ENCODE data around the gene COQ10B. TPM values are rescaled to one million over a fixed set of nuclear protein-coding genes. Genes with fewer than 3 reads are reported as not detected.
A peak's percentile ranks its signal among the peaks of the same experiment; 100 is the strongest.

Gene COQ10B
- total RNA-seq, 1 donor from 2014 or later, result 10.4 TPM

DNA sequence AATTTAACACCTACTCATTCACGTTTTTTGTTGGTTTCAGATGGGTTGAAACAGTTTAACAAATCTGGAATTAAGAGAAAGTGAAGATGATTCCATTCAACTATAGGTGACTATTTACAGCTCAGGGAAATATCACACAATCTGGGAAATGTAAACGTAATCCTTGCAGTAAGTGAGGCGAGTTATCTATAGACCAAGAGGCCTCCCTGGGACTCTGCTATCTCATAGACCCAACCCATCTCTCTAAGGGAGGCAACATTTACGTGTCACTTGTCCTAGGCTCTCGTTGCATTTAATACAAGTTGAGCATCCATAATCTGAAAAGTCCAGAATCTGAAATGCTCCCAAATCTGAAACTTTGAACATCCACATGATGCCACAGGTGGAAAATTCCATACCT lies 60.6 kb downstream of the COQ10B start:
- H3K27me3 ChIP-seq (ENCODE audit: control insufficient read depth in 3 of 3, insufficient read depth in 3 of 3, low read length in 3 of 3), result no peaks in the 10 kb centered on the region
- no peak overlapping the region for H3K9ac ChIP-seq (ENCODE audit: low read depth in 1 of 3, low read length in 3 of 3)
- H3K36me3 ChIP-seq (ENCODE audit: control insufficient read depth in 3 of 3, insufficient read depth in 3 of 3, low read length in 3 of 3), result peaks cover 0 to 2% (median 0%) of the 10 kb centered on the region in 3 donors
- H3K27ac ChIP-seq (ENCODE audit: low read depth, low read length), result no peak overlapping the region
- peaks cover 5 to 16% (median 6%) of the 10 kb centered on the region in 3 donors for H3K4me1 ChIP-seq (ENCODE audit: control insufficient read depth in 3 of 3, insufficient read depth in 3 of 3, low read length in 3 of 3)
- H3K9me3 ChIP-seq (ENCODE audit: control insufficient read depth in 3 of 3, low read length in 3 of 3), result no peaks in the 10 kb centered on the region
- H3K4me3 ChIP-seq (ENCODE audit: low read length in 3 of 3), result no peak overlapping the region

DNA sequence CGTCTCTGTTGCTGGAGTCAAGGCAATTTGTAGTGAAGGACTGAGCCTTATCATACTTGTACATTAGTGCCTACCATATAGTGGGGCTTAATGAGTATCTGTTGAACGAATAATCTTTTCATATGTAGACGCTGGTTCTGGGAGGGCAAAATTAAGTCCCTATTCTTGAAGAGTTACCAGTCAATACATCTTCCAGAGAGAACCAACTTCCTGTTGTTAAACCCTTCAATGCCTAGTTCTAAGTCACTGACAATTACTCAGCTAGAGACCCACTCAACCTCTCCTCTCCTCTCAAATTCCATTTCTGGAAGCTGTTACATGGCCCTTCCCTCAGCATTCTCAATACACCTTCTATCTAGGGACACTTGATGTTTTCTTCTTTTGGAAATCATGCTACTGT lies 61.4 kb downstream of the COQ10B start:
- Histone ChIP-seq H3K4me1 (ENCODE audit: control insufficient read depth in 3 of 3, insufficient read depth in 3 of 3, low read length in 3 of 3) (peaks cover 5 to 16% (median 8%) of the 10 kb centered on the region in 3 donors), H3K27me3 (ENCODE audit: control insufficient read depth in 3 of 3, insufficient read depth in 3 of 3, low read length in 3 of 3) (no peaks in the 10 kb centered on the region), H3K9ac (ENCODE audit: low read depth in 1 of 3, low read length in 3 of 3) (peak overlapping the region; percentile 85 to 99 (median 93)), H3K36me3 (ENCODE audit: control insufficient read depth in 3 of 3, insufficient read depth in 3 of 3, low read length in 3 of 3) (no peaks in the 10 kb centered on the region), H3K4me3 (ENCODE audit: low read length in 3 of 3) (peak overlapping the region; percentile 87 to 90 (median 87)), H3K27ac (ENCODE audit: low read depth, low read length) (peak overlapping the region; percentile 96), H3K9me3 (ENCODE audit: control insufficient read depth in 3 of 3, low read length in 3 of 3) (no peaks in the 10 kb centered on the region)

DNA sequence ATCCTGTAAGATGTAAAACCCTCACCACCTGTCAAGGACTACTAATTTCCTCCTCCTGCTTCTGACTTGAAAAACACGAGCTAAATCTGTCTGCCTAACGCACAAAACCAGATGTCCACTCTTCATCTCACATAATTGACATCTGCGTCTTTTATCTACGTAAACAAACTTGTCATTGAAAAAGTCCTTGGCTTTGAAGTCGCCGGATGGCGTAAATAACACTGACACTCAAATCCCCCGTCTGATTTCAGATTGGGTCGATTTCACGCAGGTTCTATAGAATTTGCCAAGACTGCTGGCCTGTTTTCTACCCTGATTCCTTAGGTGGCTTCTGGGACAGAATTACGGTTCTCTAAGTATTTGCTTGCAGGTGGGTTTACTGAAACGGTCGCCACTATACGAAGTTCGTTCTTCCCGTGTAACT lies 62.0 kb downstream of the COQ10B start:
- H3K4me3 ChIP-seq (ENCODE audit: low read length in 3 of 3), result peak overlapping the region; percentile 87 to 90 (median 87)
- H3K27me3 ChIP-seq (ENCODE audit: control insufficient read depth in 3 of 3, insufficient read depth in 3 of 3, low read length in 3 of 3), result no peaks in the 10 kb centered on the region
- H3K27ac ChIP-seq (ENCODE audit: low read depth, low read length), result peak overlapping the region; percentile 96

GRCh38 chr2:197515739-197516392 lies 62.5 kb downstream of the COQ10B start, which contains the start of gene MOB4:
TSS of gene MOB4 (plus strand) at chr2:197516066. CDS start at chr2:197516087, 21 bp downstream.
- H3K9ac ChIP-seq (ENCODE audit: low read depth in 1 of 3, low read length in 3 of 3), result peak within 1 kb of the TSS; percentile 85 to 99 (median 93)
- no peaks in the 10 kb centered on the region for H3K36me3 ChIP-seq (ENCODE audit: control insufficient read depth in 3 of 3, insufficient read depth in 3 of 3, low read length in 3 of 3)
- peak within 1 kb of the TSS; percentile 87 to 96 (median 90) for H3K4me3 ChIP-seq (ENCODE audit: low read length in 3 of 3)

More for the DNA sequence above, 62.0 kb downstream of the COQ10B start:
- Histone ChIP-seq H3K9me3 (ENCODE audit: control insufficient read depth in 3 of 3, low read length in 3 of 3) (no peaks in the 10 kb centered on the region), H3K4me1 (ENCODE audit: control insufficient read depth in 3 of 3, insufficient read depth in 3 of 3, low read length in 3 of 3) (peaks cover 5 to 16% (median 8%) of the 10 kb centered on the region in 3 donors), H3K9ac (ENCODE audit: low read depth in 1 of 3, low read length in 3 of 3) (peak overlapping the region; percentile 85 to 99 (median 93)), H3K36me3 (ENCODE audit: control insufficient read depth in 3 of 3, insufficient read depth in 3 of 3, low read length in 3 of 3) (no peaks in the 10 kb centered on the region)

DNA sequence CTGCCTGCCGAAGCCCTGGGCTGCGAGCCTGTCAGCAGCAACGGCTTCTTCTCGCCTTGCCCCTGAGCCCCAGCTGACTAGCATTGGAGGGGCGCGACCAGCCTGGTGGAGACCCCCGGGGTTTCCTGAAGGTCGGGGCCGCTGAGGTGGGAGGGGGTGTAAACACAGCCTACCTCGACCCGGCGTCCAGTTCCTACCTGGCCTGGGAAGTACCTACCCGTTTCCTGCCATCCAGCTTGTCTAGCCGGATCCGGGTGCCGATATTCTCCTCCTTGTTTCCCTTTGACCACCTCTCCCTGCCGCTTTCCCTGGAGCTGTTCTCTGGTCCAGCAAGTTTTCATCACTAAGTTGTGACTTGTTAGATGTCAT lies 63.0 kb downstream of the COQ10B start:
- no peaks in the 10 kb centered on the region for H3K9me3 ChIP-seq (ENCODE audit: control insufficient read depth in 3 of 3, low read length in 3 of 3)
- peak overlapping the region; percentile 87 to 96 (median 90) for H3K4me3 ChIP-seq (ENCODE audit: low read length in 3 of 3)
- no peaks in the 10 kb centered on the region for H3K36me3 ChIP-seq (ENCODE audit: control insufficient read depth in 3 of 3, insufficient read depth in 3 of 3, low read length in 3 of 3)
- peak overlapping the region; percentile 96 for H3K27ac ChIP-seq (ENCODE audit: low read depth, low read length)
- no peaks in the 10 kb centered on the region for H3K27me3 ChIP-seq (ENCODE audit: control insufficient read depth in 3 of 3, insufficient read depth in 3 of 3, low read length in 3 of 3)
- H3K9ac ChIP-seq (ENCODE audit: low read depth in 1 of 3, low read length in 3 of 3), result peak overlapping the region; percentile 82 to 93 (median 85)
- H3K4me1 ChIP-seq (ENCODE audit: control insufficient read depth in 3 of 3, insufficient read depth in 3 of 3, low read length in 3 of 3), result peaks cover 5 to 16% (median 8%) of the 10 kb centered on the region in 3 donors

More at GRCh38 chr2:197515739-197516392, 62.5 kb downstream of the COQ10B start, which contains the start of gene MOB4:
- no peaks in the 10 kb centered on the region for H3K9me3 ChIP-seq (ENCODE audit: control insufficient read depth in 3 of 3, low read length in 3 of 3)
- peak within 1 kb of the TSS; percentile 96 for H3K27ac ChIP-seq (ENCODE audit: low read depth, low read length)
- peaks cover 5 to 16% (median 8%) of the 10 kb centered on the region in 3 donors for H3K4me1 ChIP-seq (ENCODE audit: control insufficient read depth in 3 of 3, insufficient read depth in 3 of 3, low read length in 3 of 3)
- H3K27me3 ChIP-seq (ENCODE audit: control insufficient read depth in 3 of 3, insufficient read depth in 3 of 3, low read length in 3 of 3), result no peaks in the 10 kb centered on the region

GRCh38 chr2:197517150-197517549 lies 63.8 kb downstream of the COQ10B start:
- no peaks in the 10 kb centered on the region for H3K36me3 ChIP-seq (ENCODE audit: control insufficient read depth in 3 of 3, insufficient read depth in 3 of 3, low read length in 3 of 3)
- peak overlapping the region; percentile 87 to 96 (median 90) for H3K4me3 ChIP-seq (ENCODE audit: low read length in 3 of 3)
- peaks cover 5 to 16% (median 8%) of the 10 kb centered on the region in 3 donors for H3K4me1 ChIP-seq (ENCODE audit: control insufficient read depth in 3 of 3, insufficient read depth in 3 of 3, low read length in 3 of 3)
- no peaks in the 10 kb centered on the region for H3K27me3 ChIP-seq (ENCODE audit: control insufficient read depth in 3 of 3, insufficient read depth in 3 of 3, low read length in 3 of 3)
- H3K27ac ChIP-seq (ENCODE audit: low read depth, low read length), result no peak overlapping the region
- no peaks in the 10 kb centered on the region for H3K9me3 ChIP-seq (ENCODE audit: control insufficient read depth in 3 of 3, low read length in 3 of 3)
- peak overlapping the region; percentile 36 to 93 (median 85) for H3K9ac ChIP-seq (ENCODE audit: low read depth in 1 of 3, low read length in 3 of 3)

Small RNAs within 50 kb of the gene (small RNA-seq; reads per million reads assigned to genes)
- gene RF00394, result not detected
- gene RNU6-1029P, result not detected

Other genes starting within 250 kb of the COQ10B start
- gene ANKRD44, start 142.8 kb upstream of the COQ10B start, total RNA-seq, result 26.6 TPM
- gene SF3B1, start 18.5 kb upstream of the COQ10B start, total RNA-seq, result 152 TPM
- 146 TPM for gene HSPD1, start 46.3 kb downstream of the COQ10B start, total RNA-seq
- 80.4 TPM for gene HSPE1, start 46.8 kb downstream of the COQ10B start, total RNA-seq
- 25.1 TPM for gene MOB4, start 62.5 kb downstream of the COQ10B start, total RNA-seq
- 14.1 TPM for gene RFTN2, start 222.0 kb downstream of the COQ10B start, total RNA-seq